GM12878 (cell line): ENCODE data around the gene PIGM. TPM values are rescaled to one million over a fixed set of nuclear protein-coding genes. Genes with fewer than 3 reads are reported as not detected.

Source experiments
- ATAC-seq: fragments of 200-7000 bp; cut with Tn5 transposase; 3 replicates; pipeline ENCODE4 v1.9.1; 2020; ENCODE audit warnings: mild to moderate bottlenecking, moderate library complexity
- BruUV-seq: library from RNA; stranded (reverse); fragments of 400-500 nt; replicated peaks from 2 replicates; lab custom pipeline; 2021; lab: Mats Ljungman, UMichigan
- CTCF ChIA-PET: fragments of 300-600 bp; sonication (Branson Sonifier 250); formaldehyde crosslinking; extraction: SDS; loops from one replicate; lab custom pipeline; 2021; ENCODE audit warnings: inconsistent platforms; lab: Yijun Ruan, JAX
- POLR2A ChIA-PET: fragments of 350-600 bp; formaldehyde crosslinking; extraction: SDS; loops from one replicate; lab custom pipeline; 2021; ENCODE audit warnings: inconsistent platforms; lab: Charles Lee
- RAD21 ChIA-PET: fragments of 300-600 bp; sonication (Branson Sonifier 250); formaldehyde crosslinking; loops from one replicate; lab custom pipeline; 2023; ENCODE audit warnings: antibody characterized with exemption; ENCODE audit not compliant: unreplicated experiment; lab: Charles Lee
- SMC1A ChIA-PET: fragments of 300-600 bp; sonication (Branson Sonifier 250); formaldehyde crosslinking; loops from one replicate; lab custom pipeline; 2023; ENCODE audit not compliant: unreplicated experiment, uncharacterized antibody; lab: Charles Lee
- DNase-seq: peaks from one replicate; pipeline ENCODE4 v3.0.0-alpha.2; 2011; ENCODE audit warnings: low read depth, low spot score
- FAIRE-seq: peaks from 3 replicates; lab custom pipeline; 2011; peaks lifted over from hg19 to GRCh38; lab: Jason Lieb, UNC
- H2AFZ ChIP-seq: 2 replicates; pipeline ENCODE4 v1.6.0; 2011; ENCODE audit warnings: low read depth, low read length, control low read depth; ENCODE audit not compliant: control insufficient read depth
- H3K27ac ChIP-seq: 2 replicates; pipeline ENCODE4 v1.5.1; 2011; ENCODE audit warnings: control low read depth; ENCODE audit not compliant: control insufficient read depth, insufficient read depth
- H3K27me3 ChIP-seq, 2 experiments: replicated peaks in 1 of 2; 2 replicates each; pipeline versions ENCODE4 v1.6.0 to v1.6.1; 2011; ENCODE audit warnings: low read length in 1 of 2; ENCODE audit not compliant: control insufficient read depth in 2 of 2, insufficient read depth in 2 of 2
- H3K36me3 ChIP-seq, 2 experiments: 2 replicates each; pipeline ENCODE4 v1.5.1; 2011; ENCODE audit warnings: low read length in 1 of 2; ENCODE audit not compliant: control insufficient read depth in 2 of 2, insufficient read depth in 2 of 2
- H3K4me1 ChIP-seq: 2 replicates; pipeline ENCODE4 v1.6.1; 2011; ENCODE audit warnings: mild to moderate bottlenecking, low read length, moderate library complexity, mixed read lengths; ENCODE audit not compliant: control insufficient read depth, insufficient read depth
- H3K4me2 ChIP-seq: 2 replicates; pipeline ENCODE4 v1.6.0; 2011; ENCODE audit warnings: control low read depth; ENCODE audit not compliant: control insufficient read depth, insufficient read depth
- H3K4me3 ChIP-seq: fragments of 200-600 bp; sonication (generic); 2 replicates; pipeline ENCODE4 v1.5.1; 2016
- H3K79me2 ChIP-seq: 2 replicates; pipeline ENCODE4 v1.6.0; 2011; ENCODE audit warnings: low read length; ENCODE audit not compliant: control insufficient read depth, insufficient read depth
- H3K9ac ChIP-seq: 2 replicates; pipeline ENCODE4 v1.8.0; 2011; ENCODE audit warnings: low read length, control low read depth, mixed read lengths; ENCODE audit not compliant: control insufficient read depth, insufficient read depth
- H3K9me3 ChIP-seq: replicated peaks from 3 replicates; pipeline ENCODE4 v1.5.1; 2011; ENCODE audit warnings: mild to moderate bottlenecking, low read length; ENCODE audit not compliant: control insufficient read depth, insufficient read depth
- H4K20me1 ChIP-seq: 2 replicates; pipeline ENCODE4 v1.6.0; 2011; ENCODE audit not compliant: control insufficient read depth, insufficient read depth
- ATF3 ChIP-seq: IDR thresholded peaks from 2 replicates; pipeline ENCODE4 v1.6.1; 2011; ENCODE audit warnings: low read depth, mild to moderate bottlenecking, low read length, moderate library complexity, borderline replicate concordance; ENCODE audit errors: extremely low read depth
- BACH1 ChIP-seq: fragments of 450-650 bp; IDR thresholded peaks from 2 replicates; pipeline ENCODE4 v1.6.1; 2017; ENCODE audit warnings: mild to moderate bottlenecking, borderline replicate concordance
- BMI1 ChIP-seq: fragments of 450-650 bp; IDR thresholded peaks from 2 replicates; pipeline ENCODE4 v1.6.1; 2016; ENCODE audit warnings: mild to moderate bottlenecking, moderate library complexity, borderline replicate concordance
- CBFB ChIP-seq: IDR thresholded peaks from 2 replicates; pipeline ENCODE4 v1.6.1; 2016; ENCODE audit warnings: antibody characterized with exemption, low read depth
- CBX5 ChIP-seq: sonication (generic); IDR thresholded peaks from 2 replicates; pipeline ENCODE4 v1.6.1; 2016; ENCODE audit warnings: low read depth, moderate library complexity, mild to moderate bottlenecking, inconsistent platforms
- IKZF2 ChIP-seq, 2 experiments: fragments of 450-650 bp; IDR thresholded peaks; 2 replicates each; pipeline ENCODE4 v1.6.1; 2017; ENCODE audit warnings: mild to moderate bottlenecking in 2 of 2, moderate library complexity in 2 of 2
- MEF2B ChIP-seq: fragments of 450-650 bp; IDR thresholded peaks from 2 replicates; pipeline ENCODE4 v1.6.1; 2018; ENCODE audit warnings: mild to moderate bottlenecking, moderate library complexity; ENCODE audit not compliant: partially characterized antibody, poor library complexity, severe bottlenecking
- MTA3 ChIP-seq: IDR thresholded peaks from 2 replicates; pipeline ENCODE4 v1.6.1; 2012; ENCODE audit warnings: low read length, inconsistent platforms, borderline replicate concordance
- MXI1 ChIP-seq: fragments of 150-350 bp; IDR thresholded peaks from 2 replicates; pipeline ENCODE4 v1.6.1; 2011; ENCODE audit warnings: low read depth, mild to moderate bottlenecking, inconsistent platforms, low read length, improper control_type of control experiment
- NR2C2 ChIP-seq: IDR thresholded peaks from 2 replicates; pipeline ENCODE4 v1.6.1; 2011; ENCODE audit warnings: borderline replicate concordance, low read depth; ENCODE audit not compliant: control insufficient read depth, insufficient read length
- PAX5 ChIP-seq: IDR thresholded peaks from 2 replicates; pipeline ENCODE4 v1.6.1; 2011; ENCODE audit warnings: low read depth, low read length, borderline replicate concordance
- RFX5 ChIP-seq: IDR thresholded peaks from 2 replicates; pipeline ENCODE4 v1.6.1; 2011; ENCODE audit warnings: low read depth, low read length, improper control_type of control experiment
- SMAD5 ChIP-seq: IDR thresholded peaks from 2 replicates; pipeline ENCODE4 v1.6.1; 2016; ENCODE audit warnings: antibody characterized with exemption, low read depth
- SUPT20H ChIP-seq: IDR thresholded peaks from 2 replicates; pipeline ENCODE4 v1.6.1; 2011; ENCODE audit warnings: low read depth, mild to moderate bottlenecking, low read length, moderate library complexity, borderline replicate concordance; ENCODE audit not compliant: control insufficient read depth
- ZSCAN29 ChIP-seq: fragments of 450-650 bp; IDR thresholded peaks from 2 replicates; pipeline ENCODE4 v1.6.1; 2017; ENCODE audit warnings: mild to moderate bottlenecking, moderate library complexity
- in situ Hi-C: fragments of 300-500 bp; cut with MboI; formaldehyde crosslinking; loops from 9 replicates; pipeline ENCODE4 v1.14.3; 2018; ENCODE audit warnings: mixed read lengths
- intact Hi-C: fragments of 100-400 bp; cut with micrococcal nuclease; formaldehyde crosslinking; loops from one replicate; pipeline ENCODE4 v1.14.2; 2022; ENCODE audit not compliant: unreplicated experiment
- polyA plus RNA-seq, 11 experiments: library from polyadenylated mRNA; depleted of rRNA in 4 of 11; unstranded in 6 of 11; stranded (reverse) in 5 of 11; fragments of >200 nt; fragmentation: Nextera tagmentation in 4 of 11; fragmentation: Illumina TruSeq in 1 of 11; extraction: Ambion mirVana in 4 of 11; extraction: Trizol in 1 of 11; gene quantifications; 1 replicate in 1 of 11; 2 replicates in 10 of 11; pipeline versions ENCODE4 v1.2.1 to v1.2.3, GENCODE V29; 2011 to 2016; ENCODE audit warnings: inconsistent platforms in 2 of 11, missing spikeins in 2 of 11, low read depth in 1 of 11
- total RNA-seq, 4 experiments: library from RNA; depleted of rRNA in 3 of 4; stranded (reverse); fragments of >200 nt in 3 of 4; fragmentation: Illumina TruSeq in 1 of 4; extraction: Trizol in 1 of 4; gene quantifications; 2 replicates each; pipeline versions ENCODE4 v1.2.1 to v1.2.3, GENCODE V29; 2013 to 2021
- TF ChIP-seq, protein P1 (sequence below): IDR thresholded peaks from 2 replicates; pipeline ENCODE4 v1.6.1; 2011; ENCODE audit warnings: borderline replicate concordance, low read depth, mild to moderate bottlenecking, moderate library complexity, mixed read lengths, low read length; ENCODE audit not compliant: insufficient read depth; ENCODE audit errors: extremely low read length

The PIGM gene
- total and polyA plus RNA-seq, 10 of the 15 experiments (the other 5 are each of a cell fraction or from before 2014, with no cell fraction given), result 2.6 to 6.1 (median 4.6) TPM

GRCh38 chr1:159996653-159997052, 35.1 kb downstream of the PIGM start:
- DNase-seq (no peak), FAIRE-seq (no peak), ATAC-seq (no peak)
- no peak for TF ChIP-seq CBFB
- no peak for TF ChIP-seq BACH1
- TF ChIP-seq, protein P1, sequence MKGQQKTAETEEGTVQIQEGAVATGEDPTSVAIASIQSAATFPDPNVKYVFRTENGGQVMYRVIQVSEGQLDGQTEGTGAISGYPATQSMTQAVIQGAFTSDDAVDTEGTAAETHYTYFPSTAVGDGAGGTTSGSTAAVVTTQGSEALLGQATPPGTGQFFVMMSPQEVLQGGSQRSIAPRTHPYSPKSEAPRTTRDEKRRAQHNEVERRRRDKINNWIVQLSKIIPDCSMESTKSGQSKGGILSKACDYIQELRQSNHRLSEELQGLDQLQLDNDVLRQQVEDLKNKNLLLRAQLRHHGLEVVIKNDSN, result no peak
- no peak for TF ChIP-seq ZSCAN29
- TF ChIP-seq RFX5, result no peak
- TF ChIP-seq SMAD5, result no peak
- TF ChIP-seq ATF3, result no peak
- TF ChIP-seq IKZF2 (IDR thresholded peaks at IDR 0.05), result no peak
- no peak for TF ChIP-seq MTA3
- no peak for TF ChIP-seq MXI1
- TF ChIP-seq BMI1, result no peak
- no peak for TF ChIP-seq MEF2B
- no peak for TF ChIP-seq CBX5
- TF ChIP-seq PAX5, result no peak
- TF ChIP-seq NR2C2, result no peak
- TF ChIP-seq SUPT20H, result no peak
- intact Hi-C loops, result no loop called here
- Histone ChIP-seq H2AFZ (no peak overlapping the region), H3K9ac (no peak overlapping the region), H3K4me3 (no peak overlapping the region), H3K27ac (no peak overlapping the region), H3K79me2 (no peaks in the 10 kb centered on the region), H3K4me1 (no peaks in the 10 kb centered on the region), H4K20me1 (no peaks in the 10 kb centered on the region), H3K4me2 (no peak overlapping the region), H3K27me3 (no peaks in the 10 kb centered on the region; a peak in 1 of 4 replicates), H3K36me3 (no peaks in the 10 kb centered on the region), H3K9me3 (no peaks in the 10 kb centered on the region)
- SMC1A ChIA-PET, result no interaction called here
- CTCF ChIA-PET, result interaction anchor here (1.3 kb wide), 1 partner anchor 9 kb away, joined by 6 read pairs; no protein-coding TSS in a partner anchor
- no TSS peak for BruUV-seq
- POLR2A ChIA-PET, result no interaction called here
- RAD21 ChIA-PET, result no interaction called here
- in situ Hi-C loops, result no loop called here
